ENCODE data around the gene MYT1. TPM values are rescaled to one million over a fixed set of nuclear protein-coding genes. Genes with fewer than 3 reads are reported as not detected.
"Not testable (repeated sequence)": the region's sequence is repeated elsewhere in the genome, so short reads cannot be mapped to it uniquely, and the experiment has no call there.

Gene MYT1
- total RNA-seq, 3 donors from 2014 or later, result 0.12 to 0.76 (median 0.14) TPM

DNA sequence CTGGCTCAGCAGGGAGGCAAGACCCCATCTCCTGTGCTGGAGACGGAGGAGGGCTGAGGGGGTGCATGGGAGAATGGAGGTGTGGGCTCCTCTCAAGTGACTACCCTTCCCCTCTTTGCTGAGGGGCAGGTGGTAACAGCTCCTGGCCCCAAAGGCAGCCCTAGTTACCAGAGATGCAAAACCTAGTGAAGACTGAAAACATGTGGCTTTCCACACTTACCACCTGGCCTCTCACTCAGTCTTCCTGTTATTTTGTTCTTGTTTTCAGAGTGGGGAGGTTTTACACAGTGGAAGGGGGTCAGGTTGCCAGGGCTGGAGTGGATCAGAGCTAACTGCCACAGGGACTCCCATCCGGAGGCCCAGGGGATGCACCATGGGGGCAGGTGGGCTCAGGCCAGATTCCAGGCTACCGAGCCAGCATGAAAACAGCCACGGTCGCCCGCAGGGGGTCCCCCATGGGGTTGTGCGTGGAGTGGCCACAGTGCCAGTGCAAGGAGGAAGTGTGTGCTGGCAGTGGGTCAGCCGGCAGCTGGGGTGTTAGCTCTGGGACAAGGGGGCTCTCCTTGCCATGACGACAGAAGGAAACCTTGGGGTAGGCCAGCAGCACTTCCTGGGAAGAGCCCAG is 21.1 kb downstream of the MYT1 start:
- DNase-seq (no peak), ATAC-seq (no peak)
- TF ChIP-seq, protein P1, sequence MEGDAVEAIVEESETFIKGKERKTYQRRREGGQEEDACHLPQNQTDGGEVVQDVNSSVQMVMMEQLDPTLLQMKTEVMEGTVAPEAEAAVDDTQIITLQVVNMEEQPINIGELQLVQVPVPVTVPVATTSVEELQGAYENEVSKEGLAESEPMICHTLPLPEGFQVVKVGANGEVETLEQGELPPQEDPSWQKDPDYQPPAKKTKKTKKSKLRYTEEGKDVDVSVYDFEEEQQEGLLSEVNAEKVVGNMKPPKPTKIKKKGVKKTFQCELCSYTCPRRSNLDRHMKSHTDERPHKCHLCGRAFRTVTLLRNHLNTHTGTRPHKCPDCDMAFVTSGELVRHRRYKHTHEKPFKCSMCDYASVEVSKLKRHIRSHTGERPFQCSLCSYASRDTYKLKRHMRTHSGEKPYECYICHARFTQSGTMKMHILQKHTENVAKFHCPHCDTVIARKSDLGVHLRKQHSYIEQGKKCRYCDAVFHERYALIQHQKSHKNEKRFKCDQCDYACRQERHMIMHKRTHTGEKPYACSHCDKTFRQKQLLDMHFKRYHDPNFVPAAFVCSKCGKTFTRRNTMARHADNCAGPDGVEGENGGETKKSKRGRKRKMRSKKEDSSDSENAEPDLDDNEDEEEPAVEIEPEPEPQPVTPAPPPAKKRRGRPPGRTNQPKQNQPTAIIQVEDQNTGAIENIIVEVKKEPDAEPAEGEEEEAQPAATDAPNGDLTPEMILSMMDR (IDR thresholded peaks at IDR 0.05), result no peak
- no peaks in the 10 kb centered on the region for H3K36me3 ChIP-seq (ENCODE audit: low read depth)
- intact Hi-C loops (cut with DNase I, micrococcal nuclease), result no loop called here
- H3K9me3 ChIP-seq, result no peaks in the 10 kb centered on the region
- no peaks in the 10 kb centered on the region for H3K4me1 ChIP-seq (ENCODE audit: low read depth)
- no peak overlapping the region for H3K4me3 ChIP-seq

DNA sequence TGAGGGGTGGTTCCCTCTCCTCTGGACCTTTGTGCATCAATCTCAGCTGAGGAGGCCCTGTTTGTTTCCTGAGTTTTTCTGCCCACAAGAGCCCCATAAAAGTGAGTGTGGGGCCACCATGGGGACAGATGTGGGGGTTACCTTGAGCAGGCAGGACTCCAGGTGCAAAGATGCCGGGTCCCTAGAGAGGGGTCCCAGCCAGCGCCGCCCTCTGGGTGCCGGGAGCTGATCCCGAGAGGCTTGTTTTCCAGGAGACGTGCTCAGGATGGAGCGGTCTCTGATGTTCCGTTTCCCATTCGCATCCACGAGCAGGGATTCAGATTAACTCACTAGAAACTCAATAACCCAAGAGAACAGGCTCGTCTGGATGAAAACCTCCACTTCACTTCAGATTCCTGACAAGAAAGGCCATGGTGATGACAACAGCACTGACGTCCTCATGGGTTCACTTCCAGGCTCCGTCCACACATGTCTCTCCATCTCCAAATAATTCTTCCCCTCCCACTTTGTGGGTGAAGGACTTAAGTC is 21.9 kb downstream of the MYT1 start:
- no peak for DNase-seq
- ATAC-seq, result no peak
- Histone ChIP-seq H3K9me3 (no peaks in the 10 kb centered on the region), H3K36me3 (ENCODE audit: low read depth) (no peaks in the 10 kb centered on the region), H3K4me3 (no peak overlapping the region), H3K4me1 (ENCODE audit: low read depth) (no peaks in the 10 kb centered on the region)
- TF ChIP-seq, protein P1 (IDR thresholded peaks at IDR 0.05), result no peak
- intact Hi-C loops (cut with DNase I, micrococcal nuclease), result no loop called here

DNA sequence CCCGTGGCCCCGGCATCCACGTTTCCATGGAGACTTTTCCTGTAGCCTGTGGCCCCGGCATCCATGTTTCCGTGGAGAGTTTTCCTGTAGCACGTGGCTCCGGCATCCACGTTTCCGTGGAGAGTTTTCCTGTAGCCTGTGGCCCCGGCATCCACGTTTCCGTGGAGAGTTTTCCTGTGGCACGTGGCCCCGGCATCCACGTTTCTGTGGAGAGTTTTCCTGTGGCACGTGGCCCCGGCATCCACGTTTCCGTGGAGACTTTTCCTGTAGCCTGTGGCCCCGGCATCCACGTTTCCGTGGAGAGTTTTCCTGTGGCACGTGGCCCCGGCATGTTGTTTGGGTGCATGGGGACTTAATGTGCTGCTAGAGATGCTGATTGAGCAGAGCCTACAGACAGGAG is 23.0 kb downstream of the MYT1 start:
- intact Hi-C loops (cut with DNase I, micrococcal nuclease); H3K9me3 ChIP-seq; H3K36me3 ChIP-seq (ENCODE audit: low read depth); H3K4me1 ChIP-seq (ENCODE audit: low read depth); H3K4me3 ChIP-seq; DNase-seq; ATAC-seq: not testable (repeated sequence)

DNA sequence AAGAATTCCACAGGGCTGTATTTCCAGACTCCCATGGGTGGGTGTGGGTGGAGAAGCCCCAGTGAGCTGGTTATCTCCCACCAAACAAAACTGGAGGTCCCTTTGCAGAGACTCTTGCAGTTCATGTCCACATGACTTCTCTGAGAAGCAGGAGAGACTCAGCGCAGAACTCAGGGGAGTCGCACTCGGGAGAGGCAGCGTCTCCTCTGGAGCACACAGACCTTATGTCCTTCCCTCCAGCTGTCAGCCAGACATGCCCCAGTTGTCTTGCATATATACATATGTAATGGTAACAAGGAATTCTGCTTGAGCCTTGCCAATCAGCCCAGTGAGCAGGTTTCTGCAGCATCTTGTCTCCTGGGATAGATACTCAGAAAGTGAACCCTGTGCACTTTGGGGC is 23.8 kb downstream of the MYT1 start:
- Histone ChIP-seq H3K36me3 (ENCODE audit: low read depth) (no peaks in the 10 kb centered on the region), H3K9me3 (no peaks in the 10 kb centered on the region), H3K4me3 (no peak overlapping the region), H3K4me1 (ENCODE audit: low read depth) (no peaks in the 10 kb centered on the region)
- intact Hi-C loops (cut with DNase I, micrococcal nuclease), result no loop called here
- ATAC-seq (no peak), DNase-seq (no peak)
- TF ChIP-seq, protein P1 (IDR thresholded peaks at IDR 0.05), result no peak

DNA sequence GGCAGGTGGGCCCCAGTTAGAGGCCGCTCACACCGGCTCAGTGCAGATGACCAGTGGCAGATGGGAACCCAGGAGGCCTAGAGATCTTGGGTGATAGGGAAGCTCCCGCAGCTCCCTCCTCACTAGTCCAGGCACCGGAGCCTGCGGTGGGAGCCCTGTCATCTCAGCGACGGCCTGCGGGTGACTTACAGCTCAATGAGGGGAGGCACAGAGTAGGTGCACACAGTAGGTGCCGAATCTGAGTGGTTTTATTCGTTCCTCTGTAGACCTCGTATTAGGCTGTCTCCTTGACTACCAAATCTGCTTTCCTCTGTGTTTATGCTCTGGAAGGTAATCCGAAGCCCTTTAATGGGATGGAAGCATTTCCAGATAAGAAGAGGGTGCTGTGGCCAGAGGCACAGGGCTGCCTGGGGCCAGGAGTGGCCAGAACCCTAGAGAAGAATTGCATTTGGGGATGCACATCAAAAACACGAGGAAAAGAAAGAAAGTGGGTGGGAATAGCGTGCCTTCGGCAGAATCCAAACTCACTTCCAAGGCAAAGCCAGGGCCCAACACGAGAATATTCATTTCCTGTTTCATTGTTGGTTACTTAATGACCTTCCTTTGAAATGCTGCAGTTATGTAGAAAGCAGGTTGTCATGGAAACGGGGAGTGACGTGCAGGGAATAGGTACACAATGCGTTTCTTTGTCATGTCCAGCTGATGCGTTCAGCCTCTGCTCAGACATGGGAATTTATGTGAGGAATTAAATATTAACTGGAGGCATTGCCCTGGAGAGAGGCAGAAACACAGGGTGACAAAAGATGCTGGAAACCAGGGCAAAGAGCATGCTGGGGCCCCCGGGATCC is 24.7 kb downstream of the MYT1 start:
- no peaks in the 10 kb centered on the region for H3K9me3 ChIP-seq
- ATAC-seq, result peak; percentile 89

More for the DNA sequence above, 24.7 kb downstream of the MYT1 start:
- intact Hi-C loops (cut with DNase I, micrococcal nuclease), result no loop called here
- TF ChIP-seq, protein P1 (IDR thresholded peaks at IDR 0.05), result no peak
- Histone ChIP-seq H3K4me3 (no peak overlapping the region), H3K4me1 (ENCODE audit: low read depth) (no peaks in the 10 kb centered on the region), H3K36me3 (ENCODE audit: low read depth) (no peaks in the 10 kb centered on the region)
- DNase-seq, result peak in 2 of 3 donors; percentile 19 to 35
